ENCODE data around the gene PMFBP1. TPM values are rescaled to one million over a fixed set of nuclear protein-coding genes. Genes with fewer than 3 reads are reported as not detected.

PMFBP1 gene
- total RNA-seq, 1 experiment from 2014 or later: 2.7 TPM

- H3K4me2 ChIP-seq (ENCODE audit: insufficient read depth, insufficient read length, low read length): no peak overlapping the region
- Mint-ChIP-seq H3K36me3 (ENCODE audit: insufficient read depth in 1 of 3, low read depth in 3 of 3) (peaks cover 37 to 83% (median 82%) of the 10 kb centered on the region in 3 experiments), H3K27ac (no peak overlapping the region), H3K4me3 (no peak overlapping the region), H3K4me1 (no peaks in the 10 kb centered on the region), H3K9me3 (no peaks in the 10 kb centered on the region), H3K27me3 (ENCODE audit: low read depth) (no peaks in the 10 kb centered on the region)
- no peak overlapping the region for H3K23ac ChIP-seq (ENCODE audit: insufficient read length, low read depth, low read length)
- no peak overlapping the region for H3K4ac ChIP-seq (ENCODE audit: low read depth, low read length)
- H2BK120ac ChIP-seq (ENCODE audit: low read depth, low read length, poor library complexity, severe bottlenecking): no peak overlapping the region
- no peak overlapping the region for H3K27ac ChIP-seq (ENCODE audit: insufficient read length, low read depth, low read length)
- no peaks in the 10 kb centered on the region for H4K20me1 ChIP-seq (ENCODE audit: control insufficient read depth, insufficient read depth, insufficient read length)
- no peak for DNase-seq
- no peak overlapping the region for H3K14ac ChIP-seq (ENCODE audit: insufficient read depth, low read length)
- no peaks in the 10 kb centered on the region for H3K27me3 ChIP-seq (ENCODE audit: insufficient read depth, low read length)
- WGBS (ENCODE audit: extremely low coverage, insufficient read length, low lambda C conversion rate): no CpG with 5 or more reads among the region's 12 CpGs
- no peaks in the 10 kb centered on the region for H3K4me1 ChIP-seq (ENCODE audit: insufficient read depth, low read length)
- no peak overlapping the region for H2BK20ac ChIP-seq (ENCODE audit: low read depth, low read length, poor library complexity, severe bottlenecking)
- no peak overlapping the region for H2BK12ac ChIP-seq (ENCODE audit: insufficient read length, low read depth, low read length)
- no peak overlapping the region for H4K8ac ChIP-seq (replicated peaks; ENCODE audit: insufficient read length, low read depth, low read length)
- no peak overlapping the region for H3K18ac ChIP-seq (ENCODE audit: insufficient read length, low read depth, low read length)
- no peak for TF ChIP-seq CTCF (conservative IDR thresholded peaks at IDR 0.05)
- H3K79me2 ChIP-seq (ENCODE audit: insufficient read depth, low read length): no peaks in the 10 kb centered on the region
- H3K9me3 ChIP-seq (ENCODE audit: control insufficient read depth, low read depth, low read length): no peaks in the 10 kb centered on the region
- no peak overlapping the region for H3K9ac ChIP-seq (ENCODE audit: extremely low read depth, insufficient read length, low read length)
- no peaks in the 10 kb centered on the region for H3K79me1 ChIP-seq (ENCODE audit: insufficient read depth, low read depth, low read length, poor library complexity, severe bottlenecking)
- H2BK15ac ChIP-seq (ENCODE audit: low read depth, low read length): no peak overlapping the region
- H3T11ph ChIP-seq (ENCODE audit: low read length): no peak overlapping the region
- no peak overlapping the region for H2AFZ ChIP-seq (ENCODE audit: low read length)
- no peak overlapping the region for H2AK5ac ChIP-seq (ENCODE audit: insufficient read length, low read length)
- no peaks in the 10 kb centered on the region for H3K23me2 ChIP-seq (ENCODE audit: insufficient read length, low read depth, low read length, poor library complexity, severe bottlenecking)
- no peak overlapping the region for H3K56ac ChIP-seq (ENCODE audit: insufficient read length, low read depth, low read length)
- no peak overlapping the region for H2BK5ac ChIP-seq (ENCODE audit: insufficient read length, low read length)
- H4K5ac ChIP-seq (ENCODE audit: insufficient read length, low read depth, low read length): no peak overlapping the region
- no peak overlapping the region for H4K91ac ChIP-seq (ENCODE audit: insufficient read length, low read depth, low read length)
These were observed 62.7 kb downstream of the PMFBP1 start for GRCh38 chr16:72109300-72109699.
